SK-N-SH (cell line): Measurements from ENCODE around the gene ZNF81.

Source experiments
- CHD2 ChIP-seq: fragments of 150-350 bp; IDR thresholded peaks from 2 replicates; pipeline ENCODE4 v1.6.1; 2018; ENCODE audit warnings: low read length; ENCODE audit not compliant: partially characterized antibody
- EZH2phosphoT487 ChIP-seq: fragments of 200-600 bp; sonication (generic); IDR thresholded peaks from 2 replicates; pipeline ENCODE4 v1.6.1; 2017; ENCODE audit warnings: low read depth, mixed run types, mild to moderate bottlenecking, antibody characterized with exemption, moderate library complexity, borderline replicate concordance
- FOSL2 ChIP-seq: IDR thresholded peaks from 2 replicates; pipeline ENCODE4 v1.4.0; 2012; ENCODE audit warnings: low read depth, mild to moderate bottlenecking, moderate library complexity, borderline replicate concordance
- FOXM1 ChIP-seq: IDR thresholded peaks from 2 replicates; pipeline ENCODE4 v1.4.0; 2012; ENCODE audit warnings: low read depth, mild to moderate bottlenecking
- JUND ChIP-seq: IDR thresholded peaks from 2 replicates; pipeline ENCODE4 v1.4.0; 2012
- MXI1 ChIP-seq: IDR thresholded peaks from 2 replicates; pipeline ENCODE4 v1.6.1; 2012; ENCODE audit warnings: mild to moderate bottlenecking, low read depth, low read length, improper control_type of control experiment
- POLR2AphosphoS5 ChIP-seq: IDR thresholded peaks from 2 replicates; pipeline ENCODE4 v1.6.1; 2012; ENCODE audit warnings: low read depth, low read length
- RAD21 ChIP-seq: IDR thresholded peaks from 2 replicates; pipeline ENCODE4 v1.6.1; 2012; ENCODE audit warnings: mild to moderate bottlenecking, low read length
- SMC3 ChIP-seq: IDR thresholded peaks from 2 replicates; pipeline ENCODE4 v1.6.1; 2012; ENCODE audit warnings: low read depth, low read length, improper control_type of control experiment
- YY1 ChIP-seq: IDR thresholded peaks from 2 replicates; pipeline ENCODE4 v1.4.0; 2012; ENCODE audit warnings: low read depth, mild to moderate bottlenecking
- TF ChIP-seq, protein P1 (sequence below): fragments of 200-600 bp; sonication (generic); IDR thresholded peaks from 2 replicates; pipeline ENCODE4 v1.6.1; 2017; ENCODE audit warnings: antibody characterized with exemption, mild to moderate bottlenecking, moderate library complexity
- TF ChIP-seq, protein P2 (sequence below): fragments of 150-350 bp; IDR thresholded peaks from 2 replicates; pipeline ENCODE4 v1.6.1; 2017; ENCODE audit warnings: antibody characterized with exemption, low read length, low read depth, borderline replicate concordance
- TF ChIP-seq, protein P3 (sequence below): IDR thresholded peaks from 2 replicates; pipeline ENCODE4 v1.6.1; 2012; ENCODE audit warnings: mild to moderate bottlenecking, low read depth, low read length, moderate library complexity

DNA sequence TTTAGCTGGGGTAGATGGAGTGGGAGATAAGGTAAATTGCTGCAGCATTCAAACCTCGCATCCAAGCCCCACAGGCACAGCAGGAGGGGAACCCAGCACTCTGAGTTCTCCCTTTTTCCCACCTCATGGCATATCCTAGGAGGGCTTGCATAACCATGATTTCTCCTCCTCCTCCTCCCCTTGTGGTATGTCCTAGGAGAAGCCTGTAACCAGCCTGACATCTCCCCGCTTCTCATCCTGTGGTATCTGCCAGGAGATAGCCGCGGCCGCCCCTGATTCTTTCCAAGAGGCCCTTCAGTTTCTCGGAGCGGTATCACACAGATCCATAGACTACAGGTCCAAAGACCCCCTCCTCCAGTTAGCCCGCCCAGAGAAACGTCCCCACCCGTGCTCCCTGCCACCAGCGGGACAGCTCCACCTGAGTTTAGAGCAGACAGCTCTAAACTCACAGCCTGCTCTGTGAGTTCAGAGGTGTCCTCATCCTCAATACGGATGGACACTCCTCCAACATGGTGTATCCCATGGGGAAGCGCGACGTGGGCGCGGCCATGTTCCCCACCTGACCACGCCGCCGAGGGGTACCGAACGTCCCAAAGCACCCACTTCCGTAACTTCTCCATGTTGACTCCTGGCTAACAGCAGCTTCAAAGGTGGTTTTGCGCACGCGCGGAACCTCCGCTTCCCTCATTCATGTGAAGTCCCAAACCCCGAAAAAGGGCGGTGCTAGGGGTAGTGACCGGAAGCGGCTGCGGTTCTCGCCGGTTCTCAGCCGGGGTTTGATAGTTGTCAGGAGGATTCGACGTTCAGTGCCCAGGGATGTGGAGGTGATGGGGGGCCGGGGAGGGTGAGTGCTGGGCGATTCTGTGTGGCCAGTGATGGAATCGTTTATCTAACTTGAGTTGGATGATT is at the start of gene ZNF81:
- no peak for TF ChIP-seq SMC3
- TF ChIP-seq, protein P1, sequence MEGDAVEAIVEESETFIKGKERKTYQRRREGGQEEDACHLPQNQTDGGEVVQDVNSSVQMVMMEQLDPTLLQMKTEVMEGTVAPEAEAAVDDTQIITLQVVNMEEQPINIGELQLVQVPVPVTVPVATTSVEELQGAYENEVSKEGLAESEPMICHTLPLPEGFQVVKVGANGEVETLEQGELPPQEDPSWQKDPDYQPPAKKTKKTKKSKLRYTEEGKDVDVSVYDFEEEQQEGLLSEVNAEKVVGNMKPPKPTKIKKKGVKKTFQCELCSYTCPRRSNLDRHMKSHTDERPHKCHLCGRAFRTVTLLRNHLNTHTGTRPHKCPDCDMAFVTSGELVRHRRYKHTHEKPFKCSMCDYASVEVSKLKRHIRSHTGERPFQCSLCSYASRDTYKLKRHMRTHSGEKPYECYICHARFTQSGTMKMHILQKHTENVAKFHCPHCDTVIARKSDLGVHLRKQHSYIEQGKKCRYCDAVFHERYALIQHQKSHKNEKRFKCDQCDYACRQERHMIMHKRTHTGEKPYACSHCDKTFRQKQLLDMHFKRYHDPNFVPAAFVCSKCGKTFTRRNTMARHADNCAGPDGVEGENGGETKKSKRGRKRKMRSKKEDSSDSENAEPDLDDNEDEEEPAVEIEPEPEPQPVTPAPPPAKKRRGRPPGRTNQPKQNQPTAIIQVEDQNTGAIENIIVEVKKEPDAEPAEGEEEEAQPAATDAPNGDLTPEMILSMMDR: 0 out of 2 replicates have a peak, but pooled peaks have one; percentile 7
- no peak for TF ChIP-seq RAD21
- TF ChIP-seq, protein P2, sequence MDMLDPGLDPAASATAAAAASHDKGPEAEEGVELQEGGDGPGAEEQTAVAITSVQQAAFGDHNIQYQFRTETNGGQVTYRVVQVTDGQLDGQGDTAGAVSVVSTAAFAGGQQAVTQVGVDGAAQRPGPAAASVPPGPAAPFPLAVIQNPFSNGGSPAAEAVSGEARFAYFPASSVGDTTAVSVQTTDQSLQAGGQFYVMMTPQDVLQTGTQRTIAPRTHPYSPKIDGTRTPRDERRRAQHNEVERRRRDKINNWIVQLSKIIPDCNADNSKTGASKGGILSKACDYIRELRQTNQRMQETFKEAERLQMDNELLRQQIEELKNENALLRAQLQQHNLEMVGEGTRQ: peak; percentile 39; the same call in 1 of the 2 replicates
- TF ChIP-seq POLR2AphosphoS5: peak; percentile 57; the same call in 1 of the 2 replicates
- no peak for TF ChIP-seq JUND
- TF ChIP-seq, protein P3, sequence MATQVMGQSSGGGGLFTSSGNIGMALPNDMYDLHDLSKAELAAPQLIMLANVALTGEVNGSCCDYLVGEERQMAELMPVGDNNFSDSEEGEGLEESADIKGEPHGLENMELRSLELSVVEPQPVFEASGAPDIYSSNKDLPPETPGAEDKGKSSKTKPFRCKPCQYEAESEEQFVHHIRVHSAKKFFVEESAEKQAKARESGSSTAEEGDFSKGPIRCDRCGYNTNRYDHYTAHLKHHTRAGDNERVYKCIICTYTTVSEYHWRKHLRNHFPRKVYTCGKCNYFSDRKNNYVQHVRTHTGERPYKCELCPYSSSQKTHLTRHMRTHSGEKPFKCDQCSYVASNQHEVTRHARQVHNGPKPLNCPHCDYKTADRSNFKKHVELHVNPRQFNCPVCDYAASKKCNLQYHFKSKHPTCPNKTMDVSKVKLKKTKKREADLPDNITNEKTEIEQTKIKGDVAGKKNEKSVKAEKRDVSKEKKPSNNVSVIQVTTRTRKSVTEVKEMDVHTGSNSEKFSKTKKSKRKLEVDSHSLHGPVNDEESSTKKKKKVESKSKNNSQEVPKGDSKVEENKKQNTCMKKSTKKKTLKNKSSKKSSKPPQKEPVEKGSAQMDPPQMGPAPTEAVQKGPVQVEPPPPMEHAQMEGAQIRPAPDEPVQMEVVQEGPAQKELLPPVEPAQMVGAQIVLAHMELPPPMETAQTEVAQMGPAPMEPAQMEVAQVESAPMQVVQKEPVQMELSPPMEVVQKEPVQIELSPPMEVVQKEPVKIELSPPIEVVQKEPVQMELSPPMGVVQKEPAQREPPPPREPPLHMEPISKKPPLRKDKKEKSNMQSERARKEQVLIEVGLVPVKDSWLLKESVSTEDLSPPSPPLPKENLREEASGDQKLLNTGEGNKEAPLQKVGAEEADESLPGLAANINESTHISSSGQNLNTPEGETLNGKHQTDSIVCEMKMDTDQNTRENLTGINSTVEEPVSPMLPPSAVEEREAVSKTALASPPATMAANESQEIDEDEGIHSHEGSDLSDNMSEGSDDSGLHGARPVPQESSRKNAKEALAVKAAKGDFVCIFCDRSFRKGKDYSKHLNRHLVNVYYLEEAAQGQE: no peak
- TF ChIP-seq YY1: peak; percentile 100
- TF ChIP-seq EZH2phosphoT487: no peak
- TF ChIP-seq MXI1: peak; percentile 86
- TF ChIP-seq FOSL2: no peak
- peak; percentile 67 for TF ChIP-seq CHD2
- TF ChIP-seq FOXM1: no peak
